Activated CD4-positive, alpha-beta T cell treated with anti-CD3 and anti-CD28 coated beads, Interleukin-2, amount 10 ng/mL, durations not matched to agents 7 days and 5 days (primary cell): ENCODE measurements around the gene PDLIM7. TPM values are rescaled to one million over a fixed set of nuclear protein-coding genes. Genes with fewer than 3 reads are reported as not detected.

Experiments
- CTCF ChIA-PET: fragments of 350-600 bp; sonication (Branson Sonifier 250); formaldehyde crosslinking; loops from one replicate; lab custom pipeline; 2021; ENCODE audit warnings: antibody characterized with exemption; lab: Charles Lee
- POLR2A ChIA-PET: fragments of 350-600 bp; sonication (Branson Sonifier 250); formaldehyde crosslinking; loops from one replicate; lab custom pipeline; 2021; ENCODE audit warnings: antibody characterized with exemption; lab: Charles Lee
- DNase-seq: peaks from one replicate; pipeline ENCODE4 v3.0.0-alpha.2; 2020
- H3K27ac Mint-ChIP-seq: one replicate; pipeline ENCODE4 v1.8.0; 2021; ENCODE audit warnings: mild to moderate bottlenecking, moderate library complexity, mixed read lengths
- H3K27me3 Mint-ChIP-seq: one replicate; pipeline ENCODE4 v1.8.0; 2021; ENCODE audit warnings: mixed read lengths
- H3K36me3 Mint-ChIP-seq: one replicate; pipeline ENCODE4 v1.8.0; 2021; ENCODE audit warnings: low read depth, mixed read lengths
- H3K4me1 Mint-ChIP-seq: one replicate; pipeline ENCODE4 v1.8.0; 2021; ENCODE audit warnings: mixed read lengths
- H3K4me3 Mint-ChIP-seq: one replicate; pipeline ENCODE4 v1.8.0; 2021; ENCODE audit warnings: mild to moderate bottlenecking, moderate library complexity, mixed read lengths
- H3K9me3 Mint-ChIP-seq: one replicate; pipeline ENCODE4 v1.8.0; 2021; ENCODE audit warnings: mixed read lengths
- total RNA-seq, 2 experiments: library from RNA; stranded (reverse); gene quantifications; one replicate each; pipeline ENCODE4 v1.2.3, GENCODE V29; 2021

The PDLIM7 gene
- total RNA-seq, 2 experiments from 2014 or later = 31.6 to 32.4 TPM

- no peak overlapping the region for H3K27ac Mint-ChIP-seq
- no peaks in the 10 kb centered on the region for H3K9me3 Mint-ChIP-seq
- H3K27me3 Mint-ChIP-seq = peaks cover 13% of the 10 kb centered on the region
- ChIA-PET CTCF (interaction anchor here (0.5 to 46.8 kb wide), 9 partner anchors 12 to 1737 kb away, joined by 3 to 1643 read pairs (median 3); partner anchors contain the start of genes B4GALT7, F12, GRK6 and PFN3), POLR2A (no interaction called here)
- peaks cover 36% of the 10 kb centered on the region for H3K4me1 Mint-ChIP-seq
- H3K4me3 Mint-ChIP-seq = peak overlapping the region; percentile 32
- no peaks in the 10 kb centered on the region for H3K36me3 Mint-ChIP-seq
- peak; percentile 48 for DNase-seq
These were observed 24.7 kb downstream of the PDLIM7 start for GRCh38 chr5:177472460-177473442.

GRCh38 chr5:177471610-177472356, 25.6 kb downstream of the PDLIM7 start:
- H3K4me1 Mint-ChIP-seq = peaks cover 34% of the 10 kb centered on the region
- H3K36me3 Mint-ChIP-seq = no peaks in the 10 kb centered on the region
- POLR2A ChIA-PET = interaction anchor here (0.6 kb wide), 1 partner anchor 171 kb away, joined by 3 read pairs; no protein-coding TSS in a partner anchor
- DNase-seq = no peak
- peak overlapping the region; percentile 22 for H3K4me3 Mint-ChIP-seq
- H3K9me3 Mint-ChIP-seq = no peaks in the 10 kb centered on the region
- CTCF ChIA-PET = interaction anchor here (0.5 to 46.8 kb wide), 8 partner anchors 13 to 1736 kb away, joined by 3 to 1643 read pairs (median 4); partner anchors contain the start of genes B4GALT7, F12, GRK6 and PFN3
- H3K27ac Mint-ChIP-seq = peak overlapping the region; percentile 9
- peaks cover 13% of the 10 kb centered on the region for H3K27me3 Mint-ChIP-seq

GRCh38 chr5:177470759-177471536, 26.5 kb downstream of the PDLIM7 start:
- H3K4me1 Mint-ChIP-seq = peaks cover 29% of the 10 kb centered on the region
- ChIA-PET POLR2A (interaction anchor here (0.6 kb wide), 1 partner anchor 170 kb away, joined by 3 read pairs; no protein-coding TSS in a partner anchor), CTCF (interaction anchor here (0.9 to 46.8 kb wide), 6 partner anchors 15 to 129 kb away, joined by 3 to 1643 read pairs (median 5); partner anchors contain the start of genes B4GALT7, F12, GRK6 and PFN3)
- peaks cover 11% of the 10 kb centered on the region for H3K27me3 Mint-ChIP-seq
- H3K27ac Mint-ChIP-seq = peak overlapping the region; percentile 9
- no peaks in the 10 kb centered on the region for H3K36me3 Mint-ChIP-seq
- no peak for DNase-seq
- no peaks in the 10 kb centered on the region for H3K9me3 Mint-ChIP-seq
- no peak overlapping the region for H3K4me3 Mint-ChIP-seq

GRCh38 chr5:177469750-177470525, 27.5 kb downstream of the PDLIM7 start:
- peaks cover 11% of the 10 kb centered on the region for H3K27me3 Mint-ChIP-seq
- H3K4me3 Mint-ChIP-seq = no peak overlapping the region
- CTCF ChIA-PET = interaction anchor here (0.6 to 46.8 kb wide), 5 partner anchors 14 to 378 kb away, joined by 3 to 1643 read pairs (median 3); partner anchors contain the start of genes F12, GRK6, PDLIM7 and PFN3
- no peaks in the 10 kb centered on the region for H3K9me3 Mint-ChIP-seq
- peaks cover 20% of the 10 kb centered on the region for H3K4me1 Mint-ChIP-seq
- no peak overlapping the region for H3K27ac Mint-ChIP-seq
- POLR2A ChIA-PET = no interaction called here
- H3K36me3 Mint-ChIP-seq = no peaks in the 10 kb centered on the region
- no peak for DNase-seq

GRCh38 chr5:177468685-177469628, 28.4 kb downstream of the PDLIM7 start:
- no peak for DNase-seq

GRCh38 chr5:177468329-177468684, 29.1 kb downstream of the PDLIM7 start:
- ChIA-PET POLR2A (no interaction called here), CTCF (interaction anchor here (1.2 to 46.8 kb wide), 3 partner anchors 9 to 60 kb away, joined by 3 to 1643 read pairs (median 65); partner anchors contain the start of genes F12, GRK6, PFN3 and SLC34A1)
- Mint-ChIP-seq H3K9me3 (no peaks in the 10 kb centered on the region), H3K27me3 (no peaks in the 10 kb centered on the region), H3K27ac (no peak overlapping the region), H3K4me1 (peaks cover 9% of the 10 kb centered on the region), H3K36me3 (no peaks in the 10 kb centered on the region), H3K4me3 (no peak overlapping the region)
- DNase-seq = no peak

More at GRCh38 chr5:177468685-177469628, 28.4 kb downstream of the PDLIM7 start:
- no peaks in the 10 kb centered on the region for H3K9me3 Mint-ChIP-seq
- H3K4me1 Mint-ChIP-seq = peaks cover 11% of the 10 kb centered on the region
- H3K36me3 Mint-ChIP-seq = no peaks in the 10 kb centered on the region
- peaks cover 2% of the 10 kb centered on the region for H3K27me3 Mint-ChIP-seq
- ChIA-PET CTCF (interaction anchor here (0.6 to 46.8 kb wide), 4 partner anchors 13 to 377 kb away, joined by 3 to 1643 read pairs (median 34); partner anchors contain the start of genes F12, GRK6, PDLIM7 and PFN3), POLR2A (no interaction called here)
- no peak overlapping the region for H3K27ac Mint-ChIP-seq
- H3K4me3 Mint-ChIP-seq = no peak overlapping the region

GRCh38 chr5:177467436-177467835, 30.0 kb downstream of the PDLIM7 start:
- no peak overlapping the region for H3K4me3 Mint-ChIP-seq
- no peak for DNase-seq
- POLR2A ChIA-PET = no interaction called here
- H3K4me1 Mint-ChIP-seq = peaks cover 11% of the 10 kb centered on the region
- no peaks in the 10 kb centered on the region for H3K36me3 Mint-ChIP-seq
- H3K27me3 Mint-ChIP-seq = no peaks in the 10 kb centered on the region
- no peak overlapping the region for H3K27ac Mint-ChIP-seq
- CTCF ChIA-PET = interaction anchor here (1.2 to 46.8 kb wide), 3 partner anchors 10 to 59 kb away, joined by 3 to 1643 read pairs (median 65); partner anchors contain the start of genes F12, GRK6, PFN3 and SLC34A1
- H3K9me3 Mint-ChIP-seq = no peaks in the 10 kb centered on the region

- no peak for DNase-seq
- POLR2A ChIA-PET = interaction anchor here (0.7 kb wide), 1 partner anchor 14 kb away, joined by 3 read pairs; no protein-coding TSS in a partner anchor
- Mint-ChIP-seq H3K27me3 (no peaks in the 10 kb centered on the region), H3K27ac (no peak overlapping the region), H3K9me3 (no peaks in the 10 kb centered on the region), H3K4me1 (peaks cover 14% of the 10 kb centered on the region), H3K4me3 (no peak overlapping the region), H3K36me3 (no peaks in the 10 kb centered on the region)
- CTCF ChIA-PET = interaction anchor here (1.2 to 46.8 kb wide), 2 partner anchors 11 to 58 kb away, joined by 3 to 1643 read pairs; partner anchors contain the start of genes F12, GRK6, PFN3 and SLC34A1
These were observed 30.5 kb downstream of the PDLIM7 start for GRCh38 chr5:177466861-177467260.

- Mint-ChIP-seq H3K9me3 (no peaks in the 10 kb centered on the region), H3K4me3 (no peak overlapping the region), H3K27ac (no peak overlapping the region), H3K36me3 (no peaks in the 10 kb centered on the region), H3K4me1 (peaks cover 17% of the 10 kb centered on the region), H3K27me3 (no peaks in the 10 kb centered on the region)
- CTCF ChIA-PET = interaction anchor here (1.1 to 46.8 kb wide), 5 partner anchors 8 to 156 kb away, joined by 4 to 1643 read pairs (median 5); partner anchors contain the start of genes F12, GRK6, PFN3 and SLC34A1
- DNase-seq = no peak
- POLR2A ChIA-PET = no interaction called here
These were observed 32.4 kb downstream of the PDLIM7 start for GRCh38 chr5:177465044-177465443.

- no peak for DNase-seq
- no peaks in the 10 kb centered on the region for H3K9me3 Mint-ChIP-seq
- no peaks in the 10 kb centered on the region for H3K27me3 Mint-ChIP-seq
- H3K36me3 Mint-ChIP-seq = no peaks in the 10 kb centered on the region
- peak overlapping the region; percentile 90 for H3K27ac Mint-ChIP-seq
- CTCF ChIA-PET = interaction anchor here (0.5 to 46.8 kb wide), 5 partner anchors 10 to 993 kb away, joined by 3 to 1643 read pairs (median 3); partner anchors contain the start of genes F12, GRK6, PFN3 and SLC34A1
- H3K4me1 Mint-ChIP-seq = peaks cover 20% of the 10 kb centered on the region
- no peak overlapping the region for H3K4me3 Mint-ChIP-seq
- POLR2A ChIA-PET = no interaction called here
These were observed 35.3 kb downstream of the PDLIM7 start for GRCh38 chr5:177462021-177462670.
